HG02588 (cell line): Measurements from ENCODE around the gene DAND5.

Experiments
- ATAC-seq: cut with Tn5 transposase; IDR thresholded peaks from one replicate; pipeline ENCODE4 v1.9.1; 2021; ENCODE audit warnings: mild to moderate bottlenecking, moderate library complexity; ENCODE audit not compliant: unreplicated experiment

The DAND5 gene

GRCh38 chr19:13007292-13008045, 38.1 kb downstream of the DAND5 start:
- ATAC-seq: no peak

DNA sequence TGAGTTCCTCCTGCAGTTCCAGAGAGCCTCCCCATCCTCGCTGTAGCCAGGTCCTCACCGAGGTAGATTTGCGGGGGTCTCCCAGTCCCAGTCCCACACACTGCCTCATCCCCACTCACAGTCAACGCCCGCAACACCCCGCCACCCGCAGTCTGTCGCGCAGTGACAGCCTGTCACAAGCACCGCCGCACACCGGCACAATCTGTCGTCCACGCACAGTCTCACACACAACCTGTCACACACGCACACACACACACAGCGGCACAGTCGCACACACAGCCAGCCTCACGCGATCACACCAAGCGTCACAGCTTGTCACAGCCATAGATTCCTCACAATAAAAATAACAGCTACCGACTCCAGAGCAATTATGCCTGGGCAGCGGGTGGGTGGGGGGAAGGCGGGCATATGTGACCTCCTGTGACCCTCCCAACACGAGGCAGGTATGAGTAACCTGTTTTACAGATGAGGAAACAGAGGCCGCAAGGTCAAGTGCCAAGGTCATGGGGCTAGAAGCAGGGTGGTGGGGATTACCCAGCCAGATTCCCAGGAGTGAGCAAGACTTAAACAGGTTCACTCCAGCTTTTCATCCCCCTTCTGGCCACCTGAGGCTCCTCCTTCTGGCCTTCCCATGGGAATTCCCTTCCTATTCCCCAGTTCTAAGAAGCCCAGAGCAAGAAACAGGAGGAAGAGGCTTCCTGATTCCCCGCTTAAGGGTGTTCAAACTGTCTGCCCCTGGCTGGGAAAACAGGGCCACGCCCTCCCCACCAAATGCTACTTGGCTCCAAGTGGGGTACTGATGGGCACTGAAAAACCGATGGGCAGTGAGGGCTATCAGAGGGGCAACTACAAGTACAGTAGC, 39.8 kb downstream of the DAND5 start:
- no peak for ATAC-seq

- no peak for ATAC-seq
Measured at GRCh38 chr19:13010038-13010991, 40.9 kb downstream of the DAND5 start.

DNA sequence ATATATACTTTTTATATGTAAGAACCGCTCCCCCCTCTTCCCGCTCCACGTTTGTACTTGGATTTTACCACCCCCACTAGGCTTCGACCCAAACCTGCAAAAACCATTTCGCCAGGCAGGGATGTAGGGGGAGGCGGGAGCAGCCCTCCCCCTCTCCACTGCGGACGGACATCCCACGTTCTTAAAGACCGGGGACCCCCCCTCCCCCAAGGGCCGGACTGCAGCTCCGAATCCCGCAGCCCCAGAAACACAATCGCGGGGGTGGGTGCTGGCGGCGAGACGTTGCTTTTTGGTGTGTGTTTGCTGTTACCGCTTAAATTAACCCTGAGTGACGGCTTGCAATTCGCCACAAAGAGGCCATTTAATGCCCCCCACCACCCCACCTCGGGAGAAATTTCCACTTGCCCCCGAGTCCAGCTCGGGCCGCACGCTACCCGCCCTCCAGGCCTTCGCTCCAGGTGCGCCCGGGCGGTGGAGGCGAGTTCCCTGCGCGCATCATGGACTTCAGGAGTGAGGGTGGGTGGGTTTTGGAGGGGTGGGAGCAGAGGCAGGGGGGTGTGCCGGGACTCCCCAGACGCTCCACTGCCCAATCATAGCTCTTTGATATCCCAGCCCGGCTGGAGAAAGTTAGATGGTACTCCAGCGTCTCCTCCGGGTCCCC, 41.7 kb downstream of the DAND5 start:
- ATAC-seq: no peak

- no peak for ATAC-seq
Measured at GRCh38 chr19:13011653-13012389, 42.4 kb downstream of the DAND5 start.

GRCh38 chr19:13012390-13012689, 43.0 kb downstream of the DAND5 start:
- ATAC-seq: no peak

GRCh38 chr19:13012690-13013608, 43.6 kb downstream of the DAND5 start:
- ATAC-seq: no peak

GRCh38 chr19:13013649-13014048, 44.3 kb downstream of the DAND5 start:
- no peak for ATAC-seq

- no peak for ATAC-seq
Measured at GRCh38 chr19:13014101-13014920, 44.9 kb downstream of the DAND5 start.

DNA sequence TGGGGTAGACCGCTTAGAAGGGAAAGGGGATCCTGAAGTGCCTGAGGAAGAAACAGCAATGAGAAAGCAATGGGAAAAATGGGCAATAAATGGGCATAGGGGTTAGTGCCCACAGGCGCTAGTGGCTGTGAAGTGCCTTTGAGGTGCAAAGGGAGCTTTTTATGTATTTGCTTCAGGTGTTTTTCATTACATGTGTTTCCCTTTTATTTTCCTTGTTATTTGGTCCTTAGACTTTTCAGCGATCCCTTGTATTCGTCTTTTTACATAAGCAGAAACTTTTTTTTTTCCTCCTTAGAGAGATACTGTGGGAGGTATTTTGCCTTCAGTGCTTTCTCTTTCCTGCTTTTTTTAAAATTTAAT, 45.5 kb downstream of the DAND5 start:
- no peak for ATAC-seq

- no peak for ATAC-seq
Measured at GRCh38 chr19:13015361-13016223, 46.2 kb downstream of the DAND5 start.

GRCh38 chr19:13016245-13016627, 46.9 kb downstream of the DAND5 start:
- ATAC-seq: no peak

DNA sequence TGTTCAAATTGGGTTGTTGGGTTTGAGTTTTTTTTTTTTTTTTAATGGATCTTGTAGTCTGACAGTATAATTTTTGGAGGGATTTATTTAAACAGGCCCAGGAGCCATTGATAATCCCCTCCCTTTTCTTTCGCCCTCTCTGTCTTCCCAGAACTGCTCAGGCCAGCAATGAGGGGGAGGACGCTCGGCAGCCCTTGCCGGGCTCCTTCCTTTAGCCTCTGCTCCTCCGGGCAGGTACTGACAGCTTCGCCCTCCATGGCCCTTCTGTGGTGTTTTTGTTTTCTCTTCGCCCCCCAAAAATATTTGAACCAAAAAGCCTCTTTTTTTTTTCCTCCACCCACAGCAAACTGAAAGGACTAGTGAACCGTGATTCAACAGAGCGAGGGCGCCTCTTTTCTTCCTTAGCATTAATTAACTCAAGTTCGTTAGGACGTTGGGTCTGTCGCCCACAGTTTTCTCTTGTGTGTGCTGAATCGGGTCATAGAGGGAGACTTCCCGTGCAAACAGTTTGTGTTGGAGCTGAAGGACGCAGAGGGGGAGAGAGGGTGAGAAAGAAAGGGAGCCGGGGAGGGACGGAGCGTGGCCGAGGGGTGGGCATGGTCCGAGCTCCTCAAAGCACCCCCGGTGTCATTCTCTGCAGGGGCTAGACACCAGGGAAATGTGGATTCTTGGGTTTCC, 47.4 kb downstream of the DAND5 start:
- no peak for ATAC-seq

DNA sequence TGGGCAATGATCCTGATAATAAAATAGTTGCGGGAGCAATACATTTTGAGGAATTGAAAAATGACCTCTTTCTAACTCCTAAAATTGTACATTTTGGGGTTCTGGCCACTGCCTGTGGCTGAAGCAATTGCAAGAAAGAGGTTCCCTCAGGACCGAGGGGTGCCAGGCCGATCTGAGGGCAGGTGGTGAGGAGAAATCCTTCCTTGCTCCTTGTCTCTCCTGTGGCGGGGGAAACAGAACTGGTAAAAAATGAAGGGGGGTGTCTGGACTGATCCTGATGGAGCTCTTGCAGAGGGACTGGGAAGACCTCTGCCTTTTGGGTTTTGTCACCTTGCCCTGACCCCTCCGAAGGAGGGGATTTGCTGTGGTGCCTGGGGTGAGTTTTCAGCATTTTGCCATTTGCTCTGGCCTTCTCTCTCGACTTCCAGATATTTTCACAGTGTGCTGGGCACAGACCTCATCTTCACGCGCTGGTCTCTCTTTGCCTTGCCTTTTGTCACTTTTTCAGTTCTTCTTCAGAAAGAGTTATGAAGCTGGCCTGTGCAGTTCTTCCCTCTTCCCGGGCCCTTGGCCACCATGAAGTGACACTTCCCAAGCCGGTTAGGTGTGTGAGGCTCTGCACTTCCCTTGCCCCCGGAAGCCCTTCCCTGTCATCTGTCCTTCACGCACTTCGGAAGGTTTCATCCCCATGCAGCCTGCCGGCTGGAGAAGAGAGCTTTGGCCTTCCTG, 48.1 kb downstream of the DAND5 start:
- no peak for ATAC-seq

DNA sequence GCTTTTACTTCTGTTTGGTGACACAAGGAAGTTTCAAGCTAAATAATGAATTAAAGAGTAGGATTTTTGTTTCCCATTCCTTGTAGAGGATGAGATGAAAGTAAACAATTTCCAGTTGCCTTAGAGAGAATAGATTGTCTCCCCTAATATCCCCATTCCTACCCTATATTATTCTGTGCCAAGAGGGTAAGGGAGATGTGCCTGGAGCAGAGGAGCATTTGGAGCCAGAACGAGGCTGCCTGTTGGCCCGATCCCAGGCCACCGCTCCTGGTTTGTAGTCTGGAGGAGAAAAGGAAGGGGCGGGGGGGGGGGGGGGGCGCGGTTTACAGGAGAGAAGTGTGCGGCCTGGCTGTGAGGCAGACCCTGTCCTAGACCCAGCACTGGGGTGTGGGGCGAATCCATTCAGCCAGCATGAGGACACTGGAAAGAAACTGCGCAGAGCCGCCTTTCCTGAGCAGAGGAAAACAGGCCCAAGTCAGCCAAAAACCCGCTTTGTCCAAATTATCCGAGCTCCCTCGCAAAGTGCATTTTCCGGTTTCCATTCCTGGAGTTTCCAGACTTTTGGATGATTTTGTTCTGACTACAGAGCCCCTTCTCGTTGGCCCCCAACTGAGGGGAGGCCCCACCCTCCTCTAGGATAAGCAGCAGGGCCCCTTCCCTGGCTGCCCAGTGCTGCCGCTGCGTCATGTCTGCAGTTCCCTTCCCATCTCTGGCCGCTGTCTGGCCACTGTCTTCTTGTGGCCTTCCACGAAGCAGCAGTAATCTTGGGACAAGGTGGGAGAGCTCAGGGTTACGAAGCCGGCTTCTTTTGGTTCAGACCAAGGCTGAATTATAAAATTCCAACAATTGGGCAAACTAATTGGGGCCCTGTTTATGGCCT, 48.9 kb downstream of the DAND5 start:
- no peak for ATAC-seq
